ENCODE data around the gene ADGRG1.

DNA sequence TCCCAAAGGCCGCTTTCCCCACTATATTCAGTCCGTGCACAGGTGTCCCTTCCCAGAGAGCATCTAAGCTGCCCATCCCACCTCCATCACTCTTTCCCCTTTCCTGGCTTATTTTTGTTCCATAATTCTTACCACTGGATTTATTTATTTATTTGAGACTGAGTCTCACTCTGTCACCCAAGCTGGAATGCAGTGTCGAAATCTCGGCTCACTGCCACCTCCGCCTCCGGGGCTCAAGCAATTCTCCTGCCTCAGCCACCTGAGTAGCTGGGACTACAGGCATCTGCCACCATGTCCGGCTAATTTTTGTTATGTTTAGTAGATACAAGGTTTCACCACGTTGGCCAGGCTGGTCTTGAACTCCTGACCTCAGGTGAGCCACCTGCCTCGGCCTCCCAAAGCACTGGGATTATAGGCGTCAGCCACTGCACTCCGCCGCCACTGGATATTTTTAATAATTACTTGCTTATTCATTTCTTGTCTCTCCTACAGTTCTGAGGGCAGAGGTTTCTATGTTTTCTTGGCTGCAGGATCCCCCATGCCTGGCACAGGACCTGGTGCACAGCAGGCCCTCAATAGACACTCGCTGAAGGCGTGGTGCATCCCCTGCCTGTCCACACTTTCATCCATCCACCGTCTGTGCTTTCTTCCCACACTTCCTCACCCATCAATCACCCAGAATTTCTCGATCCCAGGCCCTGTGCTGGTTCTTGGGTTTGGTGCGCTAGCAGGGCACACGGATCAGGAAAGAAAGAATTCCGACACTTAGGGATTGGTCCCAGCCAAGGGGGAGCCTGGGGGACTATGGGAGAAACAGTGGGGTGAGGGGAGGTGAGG lies 9.9 kb upstream of the ADGRG1 start:
- TF ChIP-seq, protein P1, sequence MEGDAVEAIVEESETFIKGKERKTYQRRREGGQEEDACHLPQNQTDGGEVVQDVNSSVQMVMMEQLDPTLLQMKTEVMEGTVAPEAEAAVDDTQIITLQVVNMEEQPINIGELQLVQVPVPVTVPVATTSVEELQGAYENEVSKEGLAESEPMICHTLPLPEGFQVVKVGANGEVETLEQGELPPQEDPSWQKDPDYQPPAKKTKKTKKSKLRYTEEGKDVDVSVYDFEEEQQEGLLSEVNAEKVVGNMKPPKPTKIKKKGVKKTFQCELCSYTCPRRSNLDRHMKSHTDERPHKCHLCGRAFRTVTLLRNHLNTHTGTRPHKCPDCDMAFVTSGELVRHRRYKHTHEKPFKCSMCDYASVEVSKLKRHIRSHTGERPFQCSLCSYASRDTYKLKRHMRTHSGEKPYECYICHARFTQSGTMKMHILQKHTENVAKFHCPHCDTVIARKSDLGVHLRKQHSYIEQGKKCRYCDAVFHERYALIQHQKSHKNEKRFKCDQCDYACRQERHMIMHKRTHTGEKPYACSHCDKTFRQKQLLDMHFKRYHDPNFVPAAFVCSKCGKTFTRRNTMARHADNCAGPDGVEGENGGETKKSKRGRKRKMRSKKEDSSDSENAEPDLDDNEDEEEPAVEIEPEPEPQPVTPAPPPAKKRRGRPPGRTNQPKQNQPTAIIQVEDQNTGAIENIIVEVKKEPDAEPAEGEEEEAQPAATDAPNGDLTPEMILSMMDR (IDR thresholded peaks at IDR 0.05; ENCODE audit: insufficient read depth, low read depth, low read length) = no peak
- no peak for TF ChIP-seq EZH2 (IDR thresholded peaks at IDR 0.05; ENCODE audit: insufficient read depth, low read length)
